ENCODE data around the gene GPR176.

The GPR176 gene

GRCh38 chr15:39878406-39878785 is 41.7 kb downstream of the GPR176 start:
- DNase-seq (ENCODE audit: low read depth), result no peak
- H3K4me3 ChIP-seq (ENCODE audit: low read length), result no peak overlapping the region
- no peak for TF ChIP-seq CTCF (conservative IDR thresholded peaks at IDR 0.05; ENCODE audit: low read depth, low read length)

- TF ChIP-seq CTCF (conservative IDR thresholded peaks at IDR 0.05; ENCODE audit: low read depth, low read length), result peak; percentile 79
Measured at GRCh38 chr15:39874890-39875549, 45.0 kb downstream of the GPR176 start.

GRCh38 chr15:39873978-39874377 is 46.1 kb downstream of the GPR176 start:
- TF ChIP-seq CTCF (conservative IDR thresholded peaks at IDR 0.05; ENCODE audit: low read depth, low read length), result no peak
- DNase-seq (ENCODE audit: low read depth), result no peak
- no peak overlapping the region for H3K4me3 ChIP-seq (ENCODE audit: low read length)

More at GRCh38 chr15:39874890-39875549, 45.0 kb downstream of the GPR176 start:
- DNase-seq (ENCODE audit: low read depth), result no peak
- no peak overlapping the region for H3K4me3 ChIP-seq (ENCODE audit: low read length)

GRCh38 chr15:39870537-39870936 is 49.5 kb downstream of the GPR176 start:
- DNase-seq (ENCODE audit: low read depth), result no peak
- no peak for TF ChIP-seq CTCF (conservative IDR thresholded peaks at IDR 0.05; ENCODE audit: low read depth, low read length)
- no peak overlapping the region for H3K4me3 ChIP-seq (ENCODE audit: low read length)

GRCh38 chr15:39869858-39870515 is 50.1 kb downstream of the GPR176 start:
- H3K4me3 ChIP-seq (ENCODE audit: low read length), result no peak overlapping the region
- no peak for TF ChIP-seq CTCF (conservative IDR thresholded peaks at IDR 0.05; ENCODE audit: low read depth, low read length)
- no peak for DNase-seq (ENCODE audit: low read depth)

- H3K4me3 ChIP-seq (ENCODE audit: low read length), result no peak overlapping the region
- no peak for TF ChIP-seq CTCF (conservative IDR thresholded peaks at IDR 0.05; ENCODE audit: low read depth, low read length)
- no peak for DNase-seq (ENCODE audit: low read depth)
Measured at GRCh38 chr15:39869254-39869653, 50.8 kb downstream of the GPR176 start.

GRCh38 chr15:39868396-39868795 is 51.7 kb downstream of the GPR176 start:
- no peak for DNase-seq (ENCODE audit: low read depth)
- TF ChIP-seq CTCF (conservative IDR thresholded peaks at IDR 0.05; ENCODE audit: low read depth, low read length), result no peak
- no peak overlapping the region for H3K4me3 ChIP-seq (ENCODE audit: low read length)
